ENCODE measurements around the gene SCIMP.
"Not testable (repeated sequence)": the region's sequence is repeated elsewhere in the genome, so short reads cannot be mapped to it uniquely, and the experiment has no call there.

The SCIMP gene

GRCh38 chr17:5234645-5235576, at the start of gene SCIMP:
Gene SCIMP, minus strand, starts transcription at chr17:5234860. Its CDS starts 105 bp downstream, at chr17:5234755.
- no peak for DNase-seq

DNA sequence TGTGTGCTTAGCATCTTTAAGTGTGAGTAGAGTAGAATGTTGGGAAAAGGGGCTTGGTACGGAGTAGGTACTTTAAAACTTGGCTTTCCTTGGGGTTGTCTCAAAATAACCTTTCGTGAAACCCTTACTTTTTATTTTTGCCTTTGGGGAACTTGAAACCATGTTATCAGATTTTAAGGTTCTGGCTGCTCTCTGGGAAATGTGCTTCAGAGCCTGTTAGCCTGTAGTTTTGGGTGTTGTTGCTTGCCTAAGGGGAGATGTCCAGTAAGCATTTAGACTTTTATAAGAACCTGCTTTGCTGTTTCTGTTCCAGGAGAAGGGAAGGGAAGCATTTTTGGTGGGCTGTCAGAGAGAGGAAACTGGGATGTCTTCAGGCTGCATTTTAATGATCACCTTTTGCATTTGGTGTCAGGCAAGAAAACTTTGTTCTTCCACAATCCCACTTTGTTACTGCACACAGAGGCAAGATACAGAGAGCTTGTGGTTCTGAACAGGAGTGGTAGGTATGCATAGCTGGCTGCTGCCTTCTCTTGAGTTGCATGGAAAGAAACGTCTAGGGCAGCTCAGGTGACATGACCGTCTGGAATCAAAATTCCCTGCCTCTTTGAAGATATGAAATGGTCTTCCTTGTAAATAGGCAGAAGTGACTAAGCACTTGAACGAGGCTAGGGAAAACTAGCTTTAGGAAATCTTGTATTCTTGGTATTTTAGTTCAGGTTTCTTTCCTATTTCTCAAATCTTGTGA, 49.1 kb upstream of the SCIMP start:
- DNase-seq, result no peak

DNA sequence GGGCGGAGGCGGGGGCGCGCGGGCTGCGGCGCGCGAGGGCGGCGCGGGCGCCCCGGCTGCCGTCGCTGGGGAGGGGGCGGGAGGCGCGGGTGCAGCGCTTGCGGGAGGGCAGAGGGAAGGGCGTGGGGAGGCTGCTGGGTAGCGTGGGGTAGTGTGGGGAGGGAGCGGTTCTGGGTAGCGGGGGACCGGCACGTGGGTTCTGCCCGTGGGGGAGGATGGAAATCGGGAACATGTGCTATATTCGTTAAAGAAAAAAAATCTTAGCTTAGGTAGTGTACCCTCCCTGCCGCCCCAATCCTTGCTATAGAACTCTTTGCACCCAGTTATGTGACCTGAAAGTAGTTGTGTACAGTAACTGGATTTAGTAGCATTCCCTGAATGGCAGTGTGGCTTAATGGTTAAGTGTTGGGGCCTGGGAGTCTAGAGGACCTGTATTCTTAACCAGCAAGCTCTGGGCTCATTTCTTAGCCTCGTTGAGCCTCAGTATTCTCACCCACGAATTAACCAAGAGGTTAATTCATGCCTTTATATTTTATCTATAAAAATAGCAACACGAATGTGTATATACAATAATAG, 48.1 kb upstream of the SCIMP start:
- peak; percentile 9 for DNase-seq

DNA sequence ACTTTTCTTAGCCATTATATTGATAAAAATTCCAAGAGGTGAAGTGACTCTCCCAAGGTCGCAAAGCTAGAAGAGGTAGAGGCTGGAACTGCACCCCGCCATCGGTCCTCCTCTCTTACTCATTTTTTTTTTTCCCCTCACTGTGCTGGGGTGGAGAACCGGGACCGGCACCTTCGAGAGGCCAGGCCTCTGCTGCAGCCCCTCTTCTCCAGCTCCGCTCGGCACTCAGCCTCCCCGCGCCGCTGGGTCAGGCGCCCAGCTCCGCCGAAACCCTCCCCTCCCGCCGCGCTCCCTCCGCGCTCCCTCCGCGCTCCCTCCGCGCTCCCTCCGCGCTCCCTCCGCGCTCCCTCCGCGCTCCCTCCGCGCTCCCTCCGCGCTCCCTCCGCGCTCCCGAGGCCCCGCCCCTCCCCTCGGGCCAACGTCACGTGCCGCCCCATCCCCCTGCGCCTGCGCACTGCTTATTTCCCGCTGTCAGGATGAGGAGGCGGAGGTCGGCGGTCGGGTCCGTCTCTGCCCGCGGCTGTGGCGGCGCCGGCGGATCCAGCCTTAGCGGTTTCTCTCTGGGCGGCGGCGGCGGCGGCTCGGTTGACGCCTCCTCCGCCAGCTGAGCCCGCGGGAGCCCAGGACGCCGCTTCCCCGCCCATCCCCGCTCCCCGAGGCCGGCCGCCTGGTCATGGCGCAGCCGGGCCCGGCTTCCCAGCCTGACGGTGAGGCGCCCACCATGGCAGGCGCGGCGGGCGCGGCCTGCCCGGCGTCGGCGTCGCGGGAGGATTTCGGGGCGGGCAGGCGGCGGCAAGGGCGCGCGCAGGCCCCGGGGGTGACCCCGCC, 47.4 kb upstream of the SCIMP start, which contains the start of gene RABEP1:
TSS of gene RABEP1 (plus strand) at position 471 of the 828 bp plus-strand sequence. CDS start at position 674, 203 bp downstream.
- DNase-seq, result peak; percentile 74

DNA sequence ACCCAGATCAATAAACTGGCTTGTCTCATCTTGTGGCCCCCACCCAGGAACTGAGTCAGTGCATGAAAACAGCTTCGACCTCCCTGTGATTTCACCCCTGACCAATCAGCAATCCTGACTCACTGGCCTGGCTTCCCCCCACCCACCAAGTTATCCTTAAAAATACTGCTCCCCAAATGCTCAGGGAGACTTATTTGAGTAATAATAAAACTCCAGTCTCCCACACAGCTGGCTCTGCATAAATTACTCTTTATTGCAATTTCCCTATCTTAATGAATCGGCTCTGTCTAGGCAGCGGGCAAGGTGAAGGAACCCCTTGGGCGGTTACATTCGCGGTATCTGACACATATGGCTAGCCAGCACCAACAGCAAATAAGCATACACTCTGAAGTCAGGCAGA, 37.7 kb upstream of the SCIMP start:
- DNase-seq, result no peak

GRCh38 chr17:5269241-5269960, 34.7 kb upstream of the SCIMP start:
- DNase-seq, result no peak

DNA sequence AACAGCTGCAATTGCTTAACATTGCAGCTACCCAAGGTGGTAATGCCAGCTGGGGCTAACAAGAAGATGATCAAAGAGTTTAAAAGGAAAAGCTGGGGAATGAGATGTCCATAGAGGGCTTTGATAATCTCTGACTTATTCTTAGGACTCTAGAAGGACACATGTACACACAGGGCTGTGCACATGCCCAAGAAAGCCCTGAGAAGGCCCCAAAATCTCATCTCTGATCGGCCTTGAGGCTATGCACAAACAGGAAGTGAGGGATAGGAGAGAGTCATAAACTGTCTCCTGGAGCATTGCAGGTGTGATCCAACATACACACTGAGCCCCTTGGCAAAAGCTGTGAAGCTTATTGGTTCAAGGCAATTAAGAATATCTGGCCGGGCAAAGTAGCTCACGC, 30.2 kb upstream of the SCIMP start:
- no peak for DNase-seq

DNA sequence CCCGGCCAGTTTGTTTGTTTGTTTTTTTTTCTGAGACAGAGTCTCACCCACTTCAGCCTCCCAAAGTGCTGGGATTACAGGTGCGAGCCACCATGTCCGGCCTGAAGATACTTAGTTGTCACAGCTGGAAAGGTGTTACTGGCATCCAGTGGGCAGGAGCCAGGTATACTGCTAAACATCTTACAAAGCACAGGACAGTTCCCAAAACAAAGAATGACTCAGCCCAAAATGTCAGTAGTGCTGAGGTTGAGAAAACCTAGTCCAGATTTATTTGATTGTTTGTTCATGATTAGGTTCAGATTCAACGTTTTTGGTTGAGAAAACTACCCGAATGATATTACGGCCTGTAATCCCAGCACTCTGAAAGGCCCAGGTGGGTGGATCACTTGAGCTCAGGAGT, 28.8 kb upstream of the SCIMP start:
- no peak for DNase-seq

DNA sequence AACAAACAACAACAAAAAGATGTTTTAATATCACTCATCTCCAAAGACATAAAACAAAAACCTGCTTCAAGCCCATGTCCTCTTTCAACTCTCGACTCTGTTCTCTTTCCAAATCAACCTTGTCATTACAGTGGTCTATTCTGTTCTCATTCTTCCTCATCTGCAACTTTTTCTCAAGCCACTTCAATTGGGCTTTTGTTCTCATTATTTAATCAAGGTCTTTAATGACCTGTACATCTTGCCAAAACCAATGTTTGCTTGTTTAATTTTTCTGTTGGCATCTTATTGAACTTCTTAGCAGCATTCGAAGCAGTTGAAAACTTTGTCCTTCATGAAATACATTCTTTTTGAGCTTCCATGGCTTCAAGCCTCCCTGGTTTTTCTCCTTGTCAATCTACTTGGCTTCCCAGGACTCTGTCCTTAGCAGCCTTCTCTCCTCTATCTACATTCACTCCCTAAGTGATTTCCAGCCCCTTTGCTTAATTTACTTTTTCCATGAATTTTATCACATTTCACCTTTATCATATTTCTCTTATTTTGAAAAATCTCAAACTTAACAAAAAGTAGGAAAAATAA, 27.8 kb upstream of the SCIMP start:
- no peak for DNase-seq

DNA sequence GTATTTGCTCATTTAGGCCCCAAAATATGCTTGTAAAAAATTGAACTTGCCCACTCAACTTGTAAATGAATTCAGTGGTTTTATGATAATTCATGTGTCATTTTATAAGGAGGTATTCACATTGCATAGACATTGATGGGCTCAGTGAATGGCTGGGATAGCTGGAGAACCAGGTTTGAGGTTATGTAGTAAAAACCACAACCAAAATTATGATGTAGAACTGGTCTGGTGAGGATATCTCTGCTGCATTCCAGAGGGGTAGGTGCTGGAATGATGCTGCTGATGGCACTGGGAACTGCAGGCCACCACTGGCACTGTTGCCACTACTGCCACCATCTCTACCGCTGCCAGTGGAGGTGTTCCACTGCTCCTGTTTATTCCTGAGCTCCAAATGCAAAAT, 25.9 kb upstream of the SCIMP start:
- no peak for DNase-seq

DNA sequence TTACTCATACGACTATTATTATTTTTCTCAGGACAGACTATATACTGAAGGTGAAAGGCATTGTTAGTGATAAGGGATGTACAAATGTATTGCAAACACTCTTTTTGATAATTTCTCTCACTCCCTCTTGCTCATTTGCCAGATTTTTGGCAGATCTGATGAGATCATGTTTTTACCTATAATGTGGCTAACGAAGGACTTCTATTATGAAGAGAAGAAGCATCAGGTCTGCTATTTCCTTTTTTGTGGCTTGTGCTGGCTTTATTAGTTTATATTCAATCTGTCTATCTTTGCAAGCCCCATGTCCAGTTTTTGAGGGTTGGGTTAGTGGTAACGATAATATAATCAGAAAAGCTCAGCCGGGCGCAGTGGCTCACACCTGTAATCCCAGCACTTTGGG, 22.5 kb upstream of the SCIMP start:
- DNase-seq, result no peak

GRCh38 chr17:5254903-5255521, 20.4 kb upstream of the SCIMP start:
- DNase-seq, result no peak

DNA sequence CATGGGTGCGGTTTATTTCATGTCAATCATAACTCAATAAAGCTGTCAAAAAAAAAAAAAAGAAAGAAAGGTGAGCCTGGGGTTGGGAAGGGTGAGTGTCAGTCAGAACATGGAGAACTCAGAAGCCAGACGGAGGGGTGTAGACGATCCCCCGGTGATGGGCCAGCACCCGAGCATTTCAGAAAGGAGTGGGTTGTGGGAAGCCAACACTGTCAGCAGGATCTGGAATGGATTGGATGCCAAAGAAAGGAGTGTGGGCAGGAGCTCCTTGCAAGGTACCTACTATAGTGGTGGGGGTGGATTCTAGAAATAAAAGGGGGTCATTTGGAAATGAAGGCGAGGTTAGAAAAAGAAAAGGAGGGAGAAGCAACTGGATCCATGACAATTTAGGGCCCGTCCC, 19.8 kb upstream of the SCIMP start:
- DNase-seq, result no peak

GRCh38 chr17:5249615-5250014, 15.0 kb upstream of the SCIMP start:
- peak; percentile 50 for DNase-seq

- DNase-seq, result no peak
These were observed 14.3 kb upstream of the SCIMP start for GRCh38 chr17:5248821-5249479.

DNA sequence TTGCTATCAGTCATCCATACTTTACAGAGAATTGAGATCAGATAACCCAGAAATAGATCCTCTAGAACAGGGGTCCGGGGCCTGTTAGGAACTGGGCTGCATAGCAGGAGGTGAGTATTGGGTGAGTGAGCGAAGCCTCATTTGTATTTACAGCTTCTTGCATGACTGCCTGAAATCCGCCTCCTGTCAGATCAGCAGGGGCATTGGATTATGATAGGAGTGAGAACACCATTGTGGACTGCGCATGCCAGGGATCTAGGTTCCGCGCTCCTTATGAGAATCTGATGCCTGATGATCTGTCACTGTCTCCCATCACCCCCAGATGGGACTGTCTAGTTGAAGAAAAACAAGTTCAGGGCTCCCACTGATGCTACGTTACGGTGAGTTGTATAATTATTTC, 13.0 kb upstream of the SCIMP start:
- DNase-seq, result no peak

GRCh38 chr17:5241861-5242671, 7.4 kb upstream of the SCIMP start:
- DNase-seq, result no peak

GRCh38 chr17:5239769-5240168, 5.1 kb upstream of the SCIMP start:
- not testable (repeated sequence) for DNase-seq

DNA sequence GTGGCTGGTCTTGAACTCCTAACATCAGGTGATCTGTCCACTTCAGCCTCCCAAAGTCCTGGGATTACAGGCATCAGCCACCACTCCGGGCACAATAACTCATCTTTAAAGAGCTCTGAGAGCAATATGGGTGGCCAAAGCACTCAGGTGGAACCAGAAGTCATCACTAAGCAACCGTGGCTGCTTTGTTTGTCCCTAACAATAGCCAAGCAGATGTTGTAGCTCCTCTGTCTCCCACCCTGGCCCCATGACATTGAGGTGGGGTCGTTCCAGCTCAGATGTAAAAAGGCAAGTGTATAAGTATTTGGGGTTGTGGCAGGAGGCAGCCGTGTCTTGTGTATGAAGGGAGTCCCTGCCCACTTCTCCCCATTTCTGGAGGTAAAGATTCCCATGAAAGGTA, 3.7 kb upstream of the SCIMP start:
- DNase-seq, result no peak
